ENCODE results near the gene SLC39A11.
"Not testable (repeated sequence)": the region's sequence is repeated elsewhere in the genome, so short reads cannot be mapped to it uniquely, and the experiment has no call there.

The SLC39A11 gene

GRCh38 chr17:72903522-72903921 is 189.0 kb downstream of the SLC39A11 start:
- H3K27me3 ChIP-seq (ENCODE audit: insufficient read depth, low read length): no peaks in the 10 kb centered on the region
- no peaks in the 10 kb centered on the region for H3K36me3 ChIP-seq (ENCODE audit: insufficient read depth, low read length)
- no peak overlapping the region for H2AFZ ChIP-seq (ENCODE audit: low read depth, low read length)
- H3K4me1 ChIP-seq (ENCODE audit: insufficient read depth, low read length): no peaks in the 10 kb centered on the region
- H3K9me3 ChIP-seq (ENCODE audit: low read length): no peaks in the 10 kb centered on the region
- H3K4me3 ChIP-seq (ENCODE audit: low read length): no peak overlapping the region

- H3K9me3 ChIP-seq (ENCODE audit: low read length): no peaks in the 10 kb centered on the region
- no peaks in the 10 kb centered on the region for H3K4me1 ChIP-seq (ENCODE audit: insufficient read depth, low read length)
- H3K36me3 ChIP-seq (ENCODE audit: insufficient read depth, low read length): no peaks in the 10 kb centered on the region
- H3K4me3 ChIP-seq (ENCODE audit: low read length): no peak overlapping the region
- H3K27me3 ChIP-seq (ENCODE audit: insufficient read depth, low read length): no peaks in the 10 kb centered on the region
- no peak overlapping the region for H2AFZ ChIP-seq (ENCODE audit: low read depth, low read length)
These were observed 190.8 kb downstream of the SLC39A11 start for GRCh38 chr17:72901657-72902056.

- no peak overlapping the region for H3K4me3 ChIP-seq (ENCODE audit: low read length)
- H3K27me3 ChIP-seq (ENCODE audit: insufficient read depth, low read length): no peaks in the 10 kb centered on the region
- no peaks in the 10 kb centered on the region for H3K4me1 ChIP-seq (ENCODE audit: insufficient read depth, low read length)
- no peak overlapping the region for H2AFZ ChIP-seq (ENCODE audit: low read depth, low read length)
- no peaks in the 10 kb centered on the region for H3K9me3 ChIP-seq (ENCODE audit: low read length)
- H3K36me3 ChIP-seq (ENCODE audit: insufficient read depth, low read length): no peaks in the 10 kb centered on the region
These were observed 191.4 kb downstream of the SLC39A11 start for GRCh38 chr17:72901083-72901482.

DNA sequence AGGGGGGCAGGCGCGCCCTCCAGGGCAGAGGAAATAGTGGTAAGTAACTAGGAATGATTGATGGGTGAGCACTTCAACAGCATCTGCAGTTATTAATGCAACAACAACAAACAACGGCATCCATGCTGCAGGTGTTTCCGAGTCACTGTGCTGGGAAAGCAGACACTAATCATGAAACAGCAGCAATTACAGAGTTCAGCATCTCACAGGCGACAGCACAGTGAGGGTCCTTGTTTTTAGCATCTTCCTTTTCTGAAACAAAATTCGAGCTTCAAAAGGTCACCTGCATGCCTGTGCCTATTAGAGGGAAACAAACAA is 191.9 kb downstream of the SLC39A11 start:
- no peak overlapping the region for H3K4me3 ChIP-seq (ENCODE audit: low read length)
- no peaks in the 10 kb centered on the region for H3K9me3 ChIP-seq (ENCODE audit: low read length)
- no peaks in the 10 kb centered on the region for H3K36me3 ChIP-seq (ENCODE audit: insufficient read depth, low read length)
- H3K27me3 ChIP-seq (ENCODE audit: insufficient read depth, low read length): no peaks in the 10 kb centered on the region
- H2AFZ ChIP-seq (ENCODE audit: low read depth, low read length): no peak overlapping the region
- no peaks in the 10 kb centered on the region for H3K4me1 ChIP-seq (ENCODE audit: insufficient read depth, low read length)

DNA sequence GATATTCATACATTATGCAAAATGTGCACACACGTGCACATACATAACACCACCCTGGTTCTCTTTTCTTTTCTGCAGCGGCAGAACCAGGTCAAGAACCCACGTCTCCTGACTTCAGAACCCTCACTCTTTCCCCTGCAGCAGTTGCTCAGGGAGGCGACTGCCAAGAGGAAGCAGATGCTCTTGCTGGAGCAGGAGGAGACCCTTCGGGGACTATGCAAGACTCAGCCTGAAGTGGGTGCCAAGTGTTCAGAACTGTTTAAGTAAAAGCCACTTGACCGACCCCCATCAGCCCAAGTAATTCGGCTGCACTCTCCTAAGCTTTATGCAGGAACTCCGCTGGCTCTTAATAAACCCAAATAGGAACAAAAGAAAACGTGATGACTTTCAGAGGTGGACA is 193.8 kb downstream of the SLC39A11 start:
- Histone ChIP-seq H2AFZ (ENCODE audit: low read depth, low read length) (no peak overlapping the region), H3K4me1 (ENCODE audit: insufficient read depth, low read length) (no peaks in the 10 kb centered on the region), H3K4me3 (ENCODE audit: low read length) (no peak overlapping the region), H3K27me3 (ENCODE audit: insufficient read depth, low read length) (no peaks in the 10 kb centered on the region), H3K9me3 (ENCODE audit: low read length) (no peaks in the 10 kb centered on the region), H3K36me3 (ENCODE audit: insufficient read depth, low read length) (no peaks in the 10 kb centered on the region)

DNA sequence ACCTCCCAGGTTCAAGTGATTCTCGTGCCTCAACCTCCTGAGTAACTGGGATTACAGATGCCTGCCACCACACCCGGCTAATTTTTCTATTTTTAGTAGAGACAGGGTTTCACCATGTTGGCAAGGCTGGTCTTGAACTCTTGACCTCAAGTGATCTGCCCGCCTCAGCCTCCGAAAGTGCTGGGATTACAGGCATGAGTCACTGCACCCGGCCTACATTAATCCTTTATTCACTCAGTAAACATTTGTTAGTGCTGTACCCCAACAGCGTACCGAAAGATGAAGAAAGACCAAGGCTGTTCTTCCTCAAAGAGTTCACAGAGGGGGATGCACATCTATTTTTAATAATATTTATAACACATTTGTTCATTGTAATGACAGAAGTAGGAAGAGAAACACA is 196.2 kb downstream of the SLC39A11 start:
- H3K4me3 ChIP-seq (ENCODE audit: low read length); H2AFZ ChIP-seq (ENCODE audit: low read depth, low read length); H3K27me3 ChIP-seq (ENCODE audit: insufficient read depth, low read length); H3K36me3 ChIP-seq (ENCODE audit: insufficient read depth, low read length); H3K4me1 ChIP-seq (ENCODE audit: insufficient read depth, low read length); H3K9me3 ChIP-seq (ENCODE audit: low read length): not testable (repeated sequence)

DNA sequence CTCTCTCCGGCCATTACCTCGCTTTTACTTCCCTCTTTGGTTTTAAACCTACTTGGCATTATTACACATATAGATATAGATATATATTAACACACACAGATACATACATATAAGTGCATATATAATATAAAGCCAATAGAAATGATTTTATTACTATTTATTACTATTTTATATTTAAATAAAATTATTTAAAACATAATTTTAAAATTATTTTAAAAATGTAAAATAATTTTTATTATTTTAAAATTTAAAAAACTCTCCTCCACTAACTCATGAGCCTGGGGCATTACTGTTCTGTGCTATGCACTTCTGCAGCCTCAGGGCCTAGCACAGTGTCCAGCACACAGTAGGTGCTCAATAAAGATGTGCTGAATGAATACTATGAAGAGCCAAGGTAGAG is 200.9 kb downstream of the SLC39A11 start:
- Histone ChIP-seq H3K36me3 (ENCODE audit: insufficient read depth, low read length) (no peaks in the 10 kb centered on the region), H2AFZ (ENCODE audit: low read depth, low read length) (no peak overlapping the region), H3K9me3 (ENCODE audit: low read length) (no peaks in the 10 kb centered on the region), H3K27me3 (ENCODE audit: insufficient read depth, low read length) (no peaks in the 10 kb centered on the region), H3K4me3 (ENCODE audit: low read length) (no peak overlapping the region), H3K4me1 (ENCODE audit: insufficient read depth, low read length) (no peaks in the 10 kb centered on the region)

- no peak overlapping the region for H2AFZ ChIP-seq (ENCODE audit: low read depth, low read length)
- H3K27me3 ChIP-seq (ENCODE audit: insufficient read depth, low read length): no peaks in the 10 kb centered on the region
- no peaks in the 10 kb centered on the region for H3K9me3 ChIP-seq (ENCODE audit: low read length)
- H3K4me3 ChIP-seq (ENCODE audit: low read length): no peak overlapping the region
- no peaks in the 10 kb centered on the region for H3K4me1 ChIP-seq (ENCODE audit: insufficient read depth, low read length)
- no peaks in the 10 kb centered on the region for H3K36me3 ChIP-seq (ENCODE audit: insufficient read depth, low read length)
These were observed 201.8 kb downstream of the SLC39A11 start for GRCh38 chr17:72890711-72891110.

DNA sequence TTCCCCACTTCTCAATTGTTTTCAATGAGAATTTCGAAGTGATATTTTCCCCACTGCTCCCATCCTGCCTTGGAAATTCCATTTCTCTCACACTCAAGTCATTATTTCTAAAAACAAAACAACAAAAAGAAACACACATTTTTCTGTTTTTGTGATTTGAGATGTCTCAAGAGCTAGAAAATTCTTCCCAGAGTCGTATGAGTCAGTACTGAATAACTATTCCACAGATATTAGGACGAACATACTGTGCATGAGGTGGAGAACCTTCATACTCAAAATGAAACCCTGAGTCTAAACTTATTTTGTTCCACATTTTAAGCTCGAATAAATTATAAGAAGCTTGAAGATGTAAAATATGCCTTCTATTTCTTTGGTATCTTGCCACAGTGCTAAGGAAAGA is 204.6 kb downstream of the SLC39A11 start:
- Histone ChIP-seq H3K27me3 (ENCODE audit: insufficient read depth, low read length) (no peaks in the 10 kb centered on the region), H3K4me3 (ENCODE audit: low read length) (no peak overlapping the region), H3K9me3 (ENCODE audit: low read length) (no peaks in the 10 kb centered on the region), H3K4me1 (ENCODE audit: insufficient read depth, low read length) (peaks cover 5% of the 10 kb centered on the region), H3K36me3 (ENCODE audit: insufficient read depth, low read length) (no peaks in the 10 kb centered on the region), H2AFZ (ENCODE audit: low read depth, low read length) (no peak overlapping the region)

DNA sequence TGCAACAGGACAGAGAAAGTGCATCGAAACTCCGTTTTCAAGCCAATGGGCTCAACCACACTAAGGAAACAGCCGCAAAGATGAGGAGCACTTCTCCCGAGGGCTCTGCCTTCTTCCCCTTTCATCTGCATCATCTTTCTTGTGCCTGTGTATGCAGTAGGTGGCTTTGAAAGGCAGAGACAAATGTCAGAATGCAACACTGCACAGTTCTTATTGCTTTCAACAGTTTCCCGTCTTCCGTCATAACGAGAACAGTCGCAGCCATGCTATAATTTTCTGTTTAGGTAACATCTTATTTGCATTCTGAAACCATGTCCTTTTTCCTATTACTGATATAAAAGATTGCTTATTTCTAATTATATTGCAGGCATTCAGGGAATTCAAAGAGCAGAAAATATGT is 205.2 kb downstream of the SLC39A11 start:
- Histone ChIP-seq H3K4me3 (ENCODE audit: low read length) (no peak overlapping the region), H3K27me3 (ENCODE audit: insufficient read depth, low read length) (no peaks in the 10 kb centered on the region), H3K4me1 (ENCODE audit: insufficient read depth, low read length) (peaks cover 5% of the 10 kb centered on the region), H3K36me3 (ENCODE audit: insufficient read depth, low read length) (no peaks in the 10 kb centered on the region), H3K9me3 (ENCODE audit: low read length) (no peaks in the 10 kb centered on the region), H2AFZ (ENCODE audit: low read depth, low read length) (no peak overlapping the region)

- H3K4me1 ChIP-seq (ENCODE audit: insufficient read depth, low read length): peaks cover 5% of the 10 kb centered on the region
- no peak overlapping the region for H2AFZ ChIP-seq (ENCODE audit: low read depth, low read length)
- no peaks in the 10 kb centered on the region for H3K36me3 ChIP-seq (ENCODE audit: insufficient read depth, low read length)
- no peak overlapping the region for H3K4me3 ChIP-seq (ENCODE audit: low read length)
- no peaks in the 10 kb centered on the region for H3K9me3 ChIP-seq (ENCODE audit: low read length)
- no peaks in the 10 kb centered on the region for H3K27me3 ChIP-seq (ENCODE audit: insufficient read depth, low read length)
These were observed 205.9 kb downstream of the SLC39A11 start for GRCh38 chr17:72886622-72887021.

DNA sequence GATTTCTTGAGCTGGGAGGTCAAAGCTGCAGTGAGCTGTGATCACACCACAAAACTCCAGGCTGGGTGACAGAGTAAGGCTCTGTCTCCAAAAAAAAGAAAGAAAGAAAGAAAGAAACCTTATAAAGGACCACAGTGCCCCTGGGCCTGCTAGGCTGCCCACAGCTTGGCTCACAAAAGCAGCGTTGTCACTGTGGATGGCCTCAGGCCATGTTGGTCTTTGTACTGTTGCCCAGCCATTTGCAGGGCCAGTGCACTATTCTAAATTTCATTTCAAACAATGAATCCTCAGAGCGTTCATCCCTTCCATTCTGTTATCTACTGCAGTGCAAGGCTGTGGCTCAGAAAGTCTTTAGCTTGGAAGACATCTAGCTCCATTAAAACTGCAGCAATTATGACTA is 208.4 kb downstream of the SLC39A11 start:
- Histone ChIP-seq H3K4me3 (ENCODE audit: low read length) (no peak overlapping the region), H3K27me3 (ENCODE audit: insufficient read depth, low read length) (no peaks in the 10 kb centered on the region), H3K9me3 (ENCODE audit: low read length) (peaks cover 9% of the 10 kb centered on the region), H2AFZ (ENCODE audit: low read depth, low read length) (no peak overlapping the region), H3K4me1 (ENCODE audit: insufficient read depth, low read length) (peaks cover 5% of the 10 kb centered on the region), H3K36me3 (ENCODE audit: insufficient read depth, low read length) (no peaks in the 10 kb centered on the region)

GRCh38 chr17:72883351-72883750 is 209.1 kb downstream of the SLC39A11 start:
- H3K27me3 ChIP-seq (ENCODE audit: insufficient read depth, low read length): no peaks in the 10 kb centered on the region
- peaks cover 9% of the 10 kb centered on the region for H3K9me3 ChIP-seq (ENCODE audit: low read length)
- H2AFZ ChIP-seq (ENCODE audit: low read depth, low read length): no peak overlapping the region
- peaks cover 5% of the 10 kb centered on the region for H3K4me1 ChIP-seq (ENCODE audit: insufficient read depth, low read length)
- no peaks in the 10 kb centered on the region for H3K36me3 ChIP-seq (ENCODE audit: insufficient read depth, low read length)
- no peak overlapping the region for H3K4me3 ChIP-seq (ENCODE audit: low read length)

DNA sequence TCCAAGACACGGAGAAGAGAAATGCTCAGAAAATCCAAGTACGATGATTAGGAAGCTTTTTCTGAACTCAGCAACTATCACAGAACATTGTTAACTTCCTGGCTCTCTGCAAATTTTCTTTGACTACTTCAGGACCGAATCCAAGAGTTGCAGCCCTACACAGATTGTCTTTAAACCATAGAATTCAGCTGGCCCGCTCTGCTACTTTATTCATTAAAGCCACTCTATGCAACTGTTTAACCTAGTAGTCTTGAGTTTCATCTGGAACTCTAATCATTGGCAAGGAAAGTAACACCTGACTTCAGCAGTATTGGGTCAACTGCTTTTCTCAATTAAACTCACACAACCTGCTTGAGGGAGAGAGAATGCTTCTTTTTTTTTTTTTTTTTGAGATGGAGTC is 210.1 kb downstream of the SLC39A11 start:
- Histone ChIP-seq H3K9me3 (ENCODE audit: low read length) (peaks cover 9% of the 10 kb centered on the region), H3K36me3 (ENCODE audit: insufficient read depth, low read length) (no peaks in the 10 kb centered on the region), H3K4me1 (ENCODE audit: insufficient read depth, low read length) (peaks cover 5% of the 10 kb centered on the region), H2AFZ (ENCODE audit: low read depth, low read length) (no peak overlapping the region), H3K27me3 (ENCODE audit: insufficient read depth, low read length) (no peaks in the 10 kb centered on the region), H3K4me3 (ENCODE audit: low read length) (no peak overlapping the region)

Measured in neuron (in vitro differentiated cells).